ENCODE results near the gene DGKG. TPM values are rescaled to one million over a fixed set of nuclear protein-coding genes. Genes with fewer than 3 reads are reported as not detected.

Gene DGKG
- total RNA-seq, 2 donors from 2014 or later, result 0.34 to 5.5 TPM

- no peak for DNase-seq (ENCODE audit: low spot score in 2 of 2)
- no peak for ATAC-seq
- no peaks in the 10 kb centered on the region for H3K36me3 Mint-ChIP-seq
- no peak overlapping the region for H3K27ac Mint-ChIP-seq
- no peaks in the 10 kb centered on the region for H3K9me3 Mint-ChIP-seq
Measured at GRCh38 chr3:186244016-186244415, 118.0 kb downstream of the DGKG start.

GRCh38 chr3:186241910-186242821, 119.9 kb downstream of the DGKG start:
- H3K27ac Mint-ChIP-seq, result peak overlapping the region in 1 of 2 donors; percentile 80
- DNase-seq (ENCODE audit: low spot score in 2 of 2) (peak; percentile 42 to 72), ATAC-seq (peak; percentile 96 to 97)
- H3K36me3 Mint-ChIP-seq, result no peaks in the 10 kb centered on the region
- no peaks in the 10 kb centered on the region for H3K9me3 Mint-ChIP-seq

GRCh38 chr3:186239321-186239720, 122.7 kb downstream of the DGKG start:
- no peaks in the 10 kb centered on the region for H3K9me3 Mint-ChIP-seq
- no peak for ATAC-seq
- no peak overlapping the region for H3K27ac Mint-ChIP-seq
- no peaks in the 10 kb centered on the region for H3K36me3 Mint-ChIP-seq
- DNase-seq (ENCODE audit: low spot score in 2 of 2), result no peak

- Mint-ChIP-seq H3K36me3 (no peaks in the 10 kb centered on the region), H3K27ac (no peak overlapping the region), H3K9me3 (no peaks in the 10 kb centered on the region)
- DNase-seq (ENCODE audit: low spot score in 2 of 2) (no peak), ATAC-seq (no peak)
Measured at GRCh38 chr3:186237915-186238314, 124.1 kb downstream of the DGKG start.

GRCh38 chr3:186236357-186237020, 125.5 kb downstream of the DGKG start:
- Mint-ChIP-seq H3K36me3 (no peaks in the 10 kb centered on the region), H3K27ac (no peak overlapping the region), H3K9me3 (no peaks in the 10 kb centered on the region)
- ATAC-seq, result no peak
- DNase-seq (ENCODE audit: low spot score in 2 of 2), result no peak

GRCh38 chr3:186235554-186235953, 126.5 kb downstream of the DGKG start:
- peak; percentile 78 to 88 for ATAC-seq
- no peak for DNase-seq (ENCODE audit: low spot score in 2 of 2)
- H3K27ac Mint-ChIP-seq, result peak overlapping the region in 1 of 2 donors; percentile 43
- H3K36me3 Mint-ChIP-seq, result no peaks in the 10 kb centered on the region
- no peaks in the 10 kb centered on the region for H3K9me3 Mint-ChIP-seq

- ATAC-seq (no peak), DNase-seq (ENCODE audit: low spot score in 2 of 2) (no peak)
- no peak overlapping the region for H3K27ac Mint-ChIP-seq
- H3K9me3 Mint-ChIP-seq, result no peaks in the 10 kb centered on the region
- H3K36me3 Mint-ChIP-seq, result no peaks in the 10 kb centered on the region
Measured at GRCh38 chr3:186234152-186234551, 127.9 kb downstream of the DGKG start.

- DNase-seq (ENCODE audit: low spot score in 2 of 2), result no peak
- Mint-ChIP-seq H3K27ac (no peak overlapping the region), H3K36me3 (no peaks in the 10 kb centered on the region), H3K9me3 (no peaks in the 10 kb centered on the region)
- ATAC-seq, result no peak
Measured at GRCh38 chr3:186226482-186226881, 135.6 kb downstream of the DGKG start.

GRCh38 chr3:186225603-186226002, 136.4 kb downstream of the DGKG start:
- Mint-ChIP-seq H3K36me3 (no peaks in the 10 kb centered on the region), H3K27ac (no peak overlapping the region), H3K9me3 (no peaks in the 10 kb centered on the region)
- ATAC-seq (no peak), DNase-seq (ENCODE audit: low spot score in 2 of 2) (no peak)

- H3K27ac Mint-ChIP-seq, result no peak overlapping the region
- no peaks in the 10 kb centered on the region for H3K9me3 Mint-ChIP-seq
- DNase-seq (ENCODE audit: low spot score in 2 of 2) (no peak), ATAC-seq (no peak)
- H3K36me3 Mint-ChIP-seq, result no peaks in the 10 kb centered on the region
Measured at GRCh38 chr3:186224041-186224610, 137.9 kb downstream of the DGKG start.

GRCh38 chr3:186223476-186223875, 138.6 kb downstream of the DGKG start:
- Mint-ChIP-seq H3K9me3 (no peaks in the 10 kb centered on the region), H3K27ac (no peak overlapping the region), H3K36me3 (no peaks in the 10 kb centered on the region)
- DNase-seq (ENCODE audit: low spot score in 2 of 2), result no peak
- no peak for ATAC-seq

- no peaks in the 10 kb centered on the region for H3K9me3 Mint-ChIP-seq
- ATAC-seq (no peak), DNase-seq (ENCODE audit: low spot score in 2 of 2) (no peak)
- no peak overlapping the region for H3K27ac Mint-ChIP-seq
- H3K36me3 Mint-ChIP-seq, result no peaks in the 10 kb centered on the region
Measured at GRCh38 chr3:186221760-186222378, 140.2 kb downstream of the DGKG start.

GRCh38 chr3:186220911-186221645, 141.0 kb downstream of the DGKG start:
- ATAC-seq (no peak), DNase-seq (ENCODE audit: low spot score in 2 of 2) (no peak)
- Mint-ChIP-seq H3K27ac (no peak overlapping the region), H3K36me3 (no peaks in the 10 kb centered on the region), H3K9me3 (no peaks in the 10 kb centered on the region)

- H3K9me3 Mint-ChIP-seq, result peaks cover 0 to 2% of the 10 kb centered on the region in 2 donors
- DNase-seq (ENCODE audit: low spot score in 2 of 2), result peak in 1 of 2 donors; percentile 20
- ATAC-seq, result peak; percentile 56 to 60
- no peaks in the 10 kb centered on the region for H3K36me3 Mint-ChIP-seq
- no peak overlapping the region for H3K27ac Mint-ChIP-seq
Measured at GRCh38 chr3:186220365-186220764, 141.7 kb downstream of the DGKG start.

- H3K9me3 Mint-ChIP-seq, result peaks cover 0 to 7% of the 10 kb centered on the region in 2 donors
- no peak overlapping the region for H3K27ac Mint-ChIP-seq
- DNase-seq (ENCODE audit: low spot score in 2 of 2) (no peak), ATAC-seq (no peak)
- no peaks in the 10 kb centered on the region for H3K36me3 Mint-ChIP-seq
Measured at GRCh38 chr3:186219211-186219638, 142.8 kb downstream of the DGKG start.

- Mint-ChIP-seq H3K9me3 (peaks cover 0 to 7% of the 10 kb centered on the region in 2 donors), H3K36me3 (no peaks in the 10 kb centered on the region), H3K27ac (no peak overlapping the region)
- DNase-seq (ENCODE audit: low spot score in 2 of 2), result no peak
- no peak for ATAC-seq
Measured at GRCh38 chr3:186218421-186218820, 143.6 kb downstream of the DGKG start.
